GM19438 (cell line): Measurements from ENCODE around the gene TAF3.

ENCODE experiments used
- ATAC-seq: cut with Tn5 transposase; IDR thresholded peaks from one replicate; pipeline ENCODE4 v1.9.1; 2021; ENCODE audit warnings: low read depth; ENCODE audit not compliant: unreplicated experiment

The TAF3 gene

GRCh38 chr10:7862121-7862514 is 43.8 kb downstream of the TAF3 start:
- ATAC-seq: no peak

GRCh38 chr10:7866176-7866575 is 47.9 kb downstream of the TAF3 start:
- no peak for ATAC-seq

- ATAC-seq: no peak
Measured at GRCh38 chr10:7872041-7872442, 53.7 kb downstream of the TAF3 start.

- no peak for ATAC-seq
Measured at GRCh38 chr10:7874864-7875263, 56.6 kb downstream of the TAF3 start.

GRCh38 chr10:7876541-7877127 is 58.3 kb downstream of the TAF3 start:
- ATAC-seq: no peak

GRCh38 chr10:7881119-7881518 is 62.8 kb downstream of the TAF3 start:
- no peak for ATAC-seq

- ATAC-seq: no peak
Measured at GRCh38 chr10:7886056-7886455, 67.8 kb downstream of the TAF3 start.

GRCh38 chr10:7887174-7887816 is 69.0 kb downstream of the TAF3 start:
- ATAC-seq: no peak

GRCh38 chr10:7889947-7890542 is 71.7 kb downstream of the TAF3 start:
- ATAC-seq: no peak

GRCh38 chr10:7890781-7891180 is 72.5 kb downstream of the TAF3 start:
- ATAC-seq: no peak

- ATAC-seq: no peak
Measured at GRCh38 chr10:7891634-7892033, 73.3 kb downstream of the TAF3 start.

- no peak for ATAC-seq
Measured at GRCh38 chr10:7892146-7892545, 73.8 kb downstream of the TAF3 start.

- no peak for ATAC-seq
Measured at GRCh38 chr10:7895699-7896090, 77.4 kb downstream of the TAF3 start.

GRCh38 chr10:7896297-7896696 is 78.0 kb downstream of the TAF3 start:
- no peak for ATAC-seq

- no peak for ATAC-seq
Measured at GRCh38 chr10:7901256-7901655, 83.0 kb downstream of the TAF3 start.

- no peak for ATAC-seq
Measured at GRCh38 chr10:7902413-7902812, 84.1 kb downstream of the TAF3 start.

- ATAC-seq: no peak
Measured at GRCh38 chr10:7903851-7904250, 85.5 kb downstream of the TAF3 start.

GRCh38 chr10:7906128-7906527 is 87.8 kb downstream of the TAF3 start:
- no peak for ATAC-seq

- ATAC-seq: no peak
Measured at GRCh38 chr10:7908541-7909210, 90.4 kb downstream of the TAF3 start.

- no peak for ATAC-seq
Measured at GRCh38 chr10:7913126-7913872, 95.0 kb downstream of the TAF3 start.

- ATAC-seq: no peak
Measured at GRCh38 chr10:7915923-7916536, 97.7 kb downstream of the TAF3 start.
